ENCODE measurements around the gene COL5A3.

The COL5A3 gene

DNA sequence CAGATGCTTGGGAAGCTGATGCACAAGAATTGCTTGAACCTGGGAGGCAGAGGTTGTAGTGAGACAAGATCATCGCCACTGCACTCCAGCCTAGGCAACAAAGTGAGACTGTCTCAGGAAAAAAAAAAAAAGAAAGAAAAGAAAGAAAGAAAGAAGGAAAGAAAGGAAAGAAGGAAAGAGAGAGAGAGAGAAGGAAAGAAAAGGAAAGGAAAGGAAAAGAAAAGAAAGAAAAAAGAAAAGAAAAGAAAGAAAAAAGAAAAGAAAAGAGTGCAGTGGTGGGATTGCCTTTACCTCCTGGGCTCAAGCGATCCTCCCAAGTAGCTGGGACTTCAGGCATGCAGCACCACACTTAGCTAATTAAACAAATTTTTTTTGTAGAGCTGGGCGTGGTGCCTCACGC lies 86.9 kb downstream of the COL5A3 start:
- no peak for TF ChIP-seq TAF1 (IDR thresholded peaks at IDR 0.05; ENCODE audit: low read depth)
- TF ChIP-seq EGR1 (IDR thresholded peaks at IDR 0.05): no peak
- TF ChIP-seq, protein P1, sequence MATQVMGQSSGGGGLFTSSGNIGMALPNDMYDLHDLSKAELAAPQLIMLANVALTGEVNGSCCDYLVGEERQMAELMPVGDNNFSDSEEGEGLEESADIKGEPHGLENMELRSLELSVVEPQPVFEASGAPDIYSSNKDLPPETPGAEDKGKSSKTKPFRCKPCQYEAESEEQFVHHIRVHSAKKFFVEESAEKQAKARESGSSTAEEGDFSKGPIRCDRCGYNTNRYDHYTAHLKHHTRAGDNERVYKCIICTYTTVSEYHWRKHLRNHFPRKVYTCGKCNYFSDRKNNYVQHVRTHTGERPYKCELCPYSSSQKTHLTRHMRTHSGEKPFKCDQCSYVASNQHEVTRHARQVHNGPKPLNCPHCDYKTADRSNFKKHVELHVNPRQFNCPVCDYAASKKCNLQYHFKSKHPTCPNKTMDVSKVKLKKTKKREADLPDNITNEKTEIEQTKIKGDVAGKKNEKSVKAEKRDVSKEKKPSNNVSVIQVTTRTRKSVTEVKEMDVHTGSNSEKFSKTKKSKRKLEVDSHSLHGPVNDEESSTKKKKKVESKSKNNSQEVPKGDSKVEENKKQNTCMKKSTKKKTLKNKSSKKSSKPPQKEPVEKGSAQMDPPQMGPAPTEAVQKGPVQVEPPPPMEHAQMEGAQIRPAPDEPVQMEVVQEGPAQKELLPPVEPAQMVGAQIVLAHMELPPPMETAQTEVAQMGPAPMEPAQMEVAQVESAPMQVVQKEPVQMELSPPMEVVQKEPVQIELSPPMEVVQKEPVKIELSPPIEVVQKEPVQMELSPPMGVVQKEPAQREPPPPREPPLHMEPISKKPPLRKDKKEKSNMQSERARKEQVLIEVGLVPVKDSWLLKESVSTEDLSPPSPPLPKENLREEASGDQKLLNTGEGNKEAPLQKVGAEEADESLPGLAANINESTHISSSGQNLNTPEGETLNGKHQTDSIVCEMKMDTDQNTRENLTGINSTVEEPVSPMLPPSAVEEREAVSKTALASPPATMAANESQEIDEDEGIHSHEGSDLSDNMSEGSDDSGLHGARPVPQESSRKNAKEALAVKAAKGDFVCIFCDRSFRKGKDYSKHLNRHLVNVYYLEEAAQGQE (IDR thresholded peaks at IDR 0.05; ENCODE audit: low read depth): no peak
- no peak for TF ChIP-seq ZBTB7A (IDR thresholded peaks at IDR 0.05; ENCODE audit: low read depth)
- no peak for TF ChIP-seq TCF12 (IDR thresholded peaks at IDR 0.05; ENCODE audit: low read depth)
- TF ChIP-seq, protein P2, sequence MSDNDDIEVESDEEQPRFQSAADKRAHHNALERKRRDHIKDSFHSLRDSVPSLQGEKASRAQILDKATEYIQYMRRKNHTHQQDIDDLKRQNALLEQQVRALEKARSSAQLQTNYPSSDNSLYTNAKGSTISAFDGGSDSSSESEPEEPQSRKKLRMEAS (IDR thresholded peaks at IDR 0.05): no peak
- no peak for TF ChIP-seq EP300 (IDR thresholded peaks at IDR 0.05; ENCODE audit: borderline replicate concordance)
- TF ChIP-seq FOXM1 (IDR thresholded peaks at IDR 0.05; ENCODE audit: borderline replicate concordance, low read depth): no peak

- TF ChIP-seq CREB1 (IDR thresholded peaks at IDR 0.05; ENCODE audit: low read depth) (no peak), ZBTB7A (IDR thresholded peaks at IDR 0.05; ENCODE audit: low read depth) (no peak), EP300 (IDR thresholded peaks at IDR 0.05; ENCODE audit: borderline replicate concordance) (no peak), TAF1 (IDR thresholded peaks at IDR 0.05; ENCODE audit: low read depth) (no peak), NFIC (IDR thresholded peaks at IDR 0.05) (no peak), YY1 (IDR thresholded peaks at IDR 0.05; ENCODE audit: low read depth) (no peak), CEBPB (IDR thresholded peaks at IDR 0.05) (no peak), EGR1 (IDR thresholded peaks at IDR 0.05) (no peak)
- TF ChIP-seq, protein P2 (IDR thresholded peaks at IDR 0.05): no peak
- TF ChIP-seq, protein P1 (IDR thresholded peaks at IDR 0.05; ENCODE audit: low read depth): no peak
Observed at GRCh38 chr19:9917321-9917720, 93.0 kb downstream of the COL5A3 start.

- no peak for TF ChIP-seq RAD21 (IDR thresholded peaks at IDR 0.05; ENCODE audit: low read depth)
- TF ChIP-seq TCF12 (IDR thresholded peaks at IDR 0.05; ENCODE audit: low read depth): no peak
- no peak for TF ChIP-seq NFIC (IDR thresholded peaks at IDR 0.05)
Observed at GRCh38 chr19:9916719-9917118, 93.6 kb downstream of the COL5A3 start.

DNA sequence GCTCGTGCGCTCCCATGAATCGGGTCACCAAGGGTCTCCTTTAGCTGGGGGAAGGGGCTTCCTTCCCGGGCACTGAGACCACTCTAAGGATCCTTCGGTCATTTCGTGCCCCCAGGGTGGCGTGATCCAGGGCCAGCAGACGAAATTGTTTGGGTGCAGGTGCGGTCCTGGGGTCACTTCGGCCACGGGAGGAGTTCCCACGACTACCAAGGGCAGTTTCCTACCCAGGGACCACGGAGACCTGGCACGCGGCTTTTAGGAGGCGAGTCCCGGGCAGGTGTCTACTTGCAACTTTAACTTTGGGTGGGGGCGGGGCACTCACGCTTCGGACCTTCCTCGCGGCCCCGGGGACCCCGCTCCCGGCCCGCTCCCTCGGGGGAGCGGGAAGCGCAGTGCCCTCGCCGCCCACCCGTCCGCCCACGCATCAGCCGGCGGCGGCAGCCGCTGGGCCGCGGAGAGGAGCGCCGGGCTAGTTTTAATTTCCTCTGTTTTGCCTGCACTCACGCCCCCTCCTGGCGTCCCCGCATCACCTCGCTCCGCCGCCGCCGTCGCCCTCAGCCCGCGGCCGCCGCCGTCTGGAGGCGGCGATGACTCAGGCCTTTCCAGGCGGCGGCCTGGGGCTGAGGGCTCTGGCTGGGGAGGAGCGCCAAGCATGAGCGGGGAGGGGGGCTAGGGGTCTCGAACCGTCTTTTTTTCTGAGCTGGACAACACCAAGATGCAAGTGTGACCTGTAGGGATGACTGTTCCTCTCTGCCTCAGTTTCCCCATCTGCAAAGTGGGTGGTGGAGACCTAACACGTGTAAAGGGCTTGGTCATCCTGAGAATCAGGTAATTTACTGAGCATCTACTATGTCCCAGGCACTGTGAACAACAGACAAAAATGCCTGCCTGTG lies 95.7 kb downstream of the COL5A3 start:
- TF ChIP-seq YY1 (IDR thresholded peaks at IDR 0.05; ENCODE audit: low read depth) (no peak), FOXM1 (IDR thresholded peaks at IDR 0.05; ENCODE audit: borderline replicate concordance, low read depth) (no peak), EP300 (IDR thresholded peaks at IDR 0.05; ENCODE audit: borderline replicate concordance) (no peak), ZBTB7A (IDR thresholded peaks at IDR 0.05; ENCODE audit: low read depth) (peak; percentile 73), TCF12 (IDR thresholded peaks at IDR 0.05; ENCODE audit: low read depth) (no peak), TAF1 (IDR thresholded peaks at IDR 0.05; ENCODE audit: low read depth) (no peak), NFIC (IDR thresholded peaks at IDR 0.05) (no peak), RAD21 (IDR thresholded peaks at IDR 0.05; ENCODE audit: low read depth) (peak; percentile 51; the same call in 1 of the 2 replicates), EGR1 (IDR thresholded peaks at IDR 0.05) (peak; percentile 92)
- TF ChIP-seq, protein P1 (IDR thresholded peaks at IDR 0.05; ENCODE audit: low read depth): no peak
- TF ChIP-seq, protein P2 (IDR thresholded peaks at IDR 0.05): peak; percentile 33
- TF ChIP-seq, protein P3, sequence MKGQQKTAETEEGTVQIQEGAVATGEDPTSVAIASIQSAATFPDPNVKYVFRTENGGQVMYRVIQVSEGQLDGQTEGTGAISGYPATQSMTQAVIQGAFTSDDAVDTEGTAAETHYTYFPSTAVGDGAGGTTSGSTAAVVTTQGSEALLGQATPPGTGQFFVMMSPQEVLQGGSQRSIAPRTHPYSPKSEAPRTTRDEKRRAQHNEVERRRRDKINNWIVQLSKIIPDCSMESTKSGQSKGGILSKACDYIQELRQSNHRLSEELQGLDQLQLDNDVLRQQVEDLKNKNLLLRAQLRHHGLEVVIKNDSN (IDR thresholded peaks at IDR 0.05): no peak

DNA sequence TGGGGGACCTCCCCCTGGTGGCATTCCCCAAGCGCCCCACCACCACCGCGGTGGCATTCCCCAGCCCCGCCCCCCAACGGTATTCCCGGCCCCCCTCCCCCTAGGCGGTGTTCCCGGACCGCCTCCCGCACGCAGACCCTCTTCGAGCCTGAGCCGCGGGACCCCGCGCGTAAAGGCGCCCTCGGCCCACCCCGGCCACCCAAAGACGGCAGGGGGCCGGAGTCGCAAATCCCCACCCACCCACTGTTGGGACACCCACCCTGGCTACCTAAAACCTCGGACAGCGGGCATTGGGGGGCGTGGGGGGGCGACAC lies 96.3 kb downstream of the COL5A3 start:
- no peak for TF ChIP-seq NFIC (IDR thresholded peaks at IDR 0.05)
- TF ChIP-seq YY1 (IDR thresholded peaks at IDR 0.05; ENCODE audit: low read depth): no peak
- TF ChIP-seq CREB1 (IDR thresholded peaks at IDR 0.05; ENCODE audit: low read depth): no peak
- no peak for TF ChIP-seq RAD21 (IDR thresholded peaks at IDR 0.05; ENCODE audit: low read depth)
- TF ChIP-seq, protein P3 (IDR thresholded peaks at IDR 0.05): no peak
- TF ChIP-seq, protein P2 (IDR thresholded peaks at IDR 0.05): no peak
- TF ChIP-seq CEBPB (IDR thresholded peaks at IDR 0.05): no peak
- TF ChIP-seq ZBTB7A (IDR thresholded peaks at IDR 0.05; ENCODE audit: low read depth): no peak
- no peak for TF ChIP-seq TAF1 (IDR thresholded peaks at IDR 0.05; ENCODE audit: low read depth)
- TF ChIP-seq, protein P1 (IDR thresholded peaks at IDR 0.05; ENCODE audit: low read depth): no peak
- no peak for TF ChIP-seq FOXM1 (IDR thresholded peaks at IDR 0.05; ENCODE audit: borderline replicate concordance, low read depth)
- no peak for TF ChIP-seq EGR1 (IDR thresholded peaks at IDR 0.05)
- TF ChIP-seq TCF12 (IDR thresholded peaks at IDR 0.05; ENCODE audit: low read depth): no peak
- no peak for TF ChIP-seq TEAD4 (IDR thresholded peaks at IDR 0.05)
- no peak for TF ChIP-seq EP300 (IDR thresholded peaks at IDR 0.05; ENCODE audit: borderline replicate concordance)

All from Ishikawa (cell line).